CD4-positive, alpha-beta T cell treated with Interleukin-6 for 4 hours (primary cell): ENCODE results near the gene TBXAS1.
"Not testable (repeated sequence)": the region's sequence is repeated elsewhere in the genome, so short reads cannot be mapped to it uniquely, and the experiment has no call there.

Experiments
- DNase-seq: peaks from one replicate; pipeline ENCODE4 v3.0.0-alpha.2; 2020; ENCODE audit warnings: mixed read lengths

Gene TBXAS1

DNA sequence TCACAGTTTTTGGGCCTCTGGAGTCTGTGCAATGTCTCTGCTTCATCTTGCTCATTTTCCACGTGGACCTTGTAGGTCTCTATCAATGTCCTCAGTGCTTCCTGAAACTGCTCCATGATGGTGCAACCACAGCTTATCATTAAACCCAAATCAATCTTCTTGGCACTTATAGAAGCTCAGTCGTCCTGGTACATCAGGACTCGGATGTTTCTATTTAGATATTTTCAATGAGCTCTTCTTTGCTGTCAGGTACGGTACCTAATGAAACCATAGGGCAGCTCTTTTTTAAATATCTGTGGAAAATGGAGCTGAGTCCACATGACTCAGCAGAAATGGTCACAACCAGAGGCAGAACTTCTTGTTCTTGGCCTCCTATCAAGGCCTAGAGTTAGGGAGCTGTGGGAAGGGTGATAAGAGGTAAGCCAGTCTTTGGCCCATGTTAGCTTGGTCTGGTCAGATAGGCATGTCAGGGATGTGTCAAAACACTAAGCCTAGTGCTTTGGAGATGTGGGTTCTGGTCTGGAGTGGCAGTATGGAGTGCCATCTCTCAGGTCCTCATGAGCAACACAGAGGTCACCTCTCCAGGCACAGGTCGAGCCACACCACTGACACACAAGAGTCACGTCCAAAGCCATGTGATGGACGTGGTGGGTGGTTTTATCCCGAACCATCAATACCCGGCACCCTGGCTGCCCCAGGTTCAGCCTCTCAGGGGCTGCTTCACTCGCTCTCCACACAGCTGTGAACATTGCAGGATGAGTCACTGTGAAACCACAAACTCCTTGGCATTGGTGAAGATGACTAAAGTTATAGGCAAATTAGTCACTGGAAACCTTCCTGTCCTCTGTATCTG lies 87.0 kb downstream of the TBXAS1 start:
- peak; percentile 55 for DNase-seq

DNA sequence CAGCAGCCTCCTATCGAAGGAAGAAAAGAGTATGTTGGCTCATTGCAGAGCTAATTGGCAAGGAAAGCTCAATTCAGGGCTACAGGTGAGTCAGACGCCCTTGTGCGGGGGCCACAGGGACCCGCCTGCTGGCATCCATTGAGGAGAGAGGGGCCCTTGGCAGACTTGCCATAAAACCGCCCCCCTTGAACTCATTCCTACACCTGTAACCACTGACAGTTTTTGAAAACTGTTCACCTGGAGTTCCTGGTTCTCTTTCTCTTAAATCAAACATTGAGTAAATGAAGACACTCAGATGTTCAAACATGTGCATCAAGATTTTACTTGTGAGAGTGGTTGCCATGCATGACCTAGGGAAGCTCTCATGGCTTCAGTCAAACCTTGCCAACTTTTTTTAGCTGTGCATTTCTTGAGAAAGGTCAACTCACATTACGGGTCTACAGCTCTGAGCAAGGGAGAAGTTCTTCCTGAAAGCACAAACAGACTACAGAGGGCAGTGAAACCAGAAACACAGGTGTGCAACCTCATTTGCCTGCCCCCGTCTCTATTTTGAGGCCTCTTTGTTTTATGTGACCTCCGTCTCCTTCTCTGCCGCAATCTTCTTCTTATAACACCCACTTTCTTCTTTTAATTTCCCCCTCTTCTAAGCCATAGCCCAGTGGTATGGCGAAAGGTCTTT lies 87.8 kb downstream of the TBXAS1 start:
- no peak for DNase-seq

DNA sequence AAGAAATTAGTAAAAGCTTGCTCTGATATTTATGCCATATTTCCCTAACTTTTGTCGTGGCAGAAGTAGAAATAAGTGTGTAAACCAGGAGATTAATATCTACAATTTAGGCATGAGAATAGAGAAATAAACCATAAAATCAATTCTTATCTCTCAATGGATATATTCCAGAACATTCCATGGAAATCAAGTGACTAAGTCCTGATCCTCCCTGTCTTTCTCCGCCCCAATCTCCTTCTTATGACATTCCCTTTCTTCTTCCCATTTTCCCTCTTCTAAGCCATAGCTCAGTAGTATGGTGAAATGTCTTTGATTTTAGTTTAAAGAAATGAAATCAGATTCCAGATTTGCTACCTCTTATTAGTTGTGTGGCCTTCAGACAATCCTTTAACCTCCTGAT lies 88.8 kb downstream of the TBXAS1 start:
- DNase-seq: no peak

DNA sequence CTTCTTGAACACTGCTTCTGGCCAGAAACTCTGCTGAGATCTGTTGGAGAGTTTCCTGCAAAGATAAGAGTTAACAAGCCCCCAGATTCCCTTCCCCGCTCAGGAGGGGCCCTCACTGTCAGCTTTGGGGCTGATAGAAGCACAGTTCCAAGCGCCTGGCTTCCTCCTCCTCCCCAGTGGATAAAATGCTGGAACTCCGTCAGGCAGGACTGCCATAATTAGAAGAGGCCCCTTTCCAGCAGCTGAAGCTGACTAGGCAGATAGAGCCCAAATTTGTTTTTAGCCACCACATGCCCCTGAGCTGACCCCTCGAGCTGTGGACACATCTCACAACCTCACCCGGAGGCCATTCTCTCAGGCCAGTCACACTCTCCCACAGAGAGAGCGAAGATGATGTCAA lies 89.4 kb downstream of the TBXAS1 start:
- no peak for DNase-seq

DNA sequence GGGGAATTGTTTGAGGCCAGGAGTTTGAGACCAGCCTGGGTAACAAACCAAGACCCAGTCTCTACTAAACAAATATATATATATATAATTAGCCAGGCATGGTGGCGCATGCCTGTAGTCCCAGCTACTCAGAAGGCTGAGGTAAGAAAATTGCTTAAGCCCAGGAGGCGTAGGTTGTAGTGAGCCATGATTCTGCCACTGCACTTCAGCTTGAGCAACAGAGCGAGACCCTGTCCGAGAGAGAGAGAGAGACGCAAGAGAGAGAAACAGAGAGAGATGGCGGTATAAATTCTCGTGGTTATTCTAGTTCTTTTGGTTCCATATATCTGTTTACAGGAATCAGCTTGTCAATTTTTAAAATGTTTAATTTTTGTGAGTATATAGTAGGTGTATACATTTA lies 94.0 kb downstream of the TBXAS1 start:
- no peak for DNase-seq

DNA sequence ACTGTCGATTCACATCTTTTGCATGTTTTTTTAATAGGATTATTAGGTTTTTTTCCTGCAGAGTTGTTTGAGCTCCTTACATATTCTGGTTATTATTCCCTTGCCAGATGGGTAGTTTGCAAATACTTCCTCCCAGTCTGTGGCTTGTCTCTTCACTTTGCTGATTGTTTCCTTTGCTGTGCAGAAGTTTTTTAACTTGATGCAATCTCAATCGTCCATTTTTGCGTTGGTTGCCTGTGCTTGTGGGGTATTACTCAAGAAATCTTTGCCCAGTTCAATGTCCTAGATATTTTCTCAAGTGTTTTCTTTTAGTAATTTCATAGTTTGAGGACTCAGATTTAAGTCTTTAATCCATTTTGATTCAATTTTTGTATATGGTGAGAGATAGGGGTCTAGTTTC lies 95.4 kb downstream of the TBXAS1 start:
- DNase-seq: no peak

DNA sequence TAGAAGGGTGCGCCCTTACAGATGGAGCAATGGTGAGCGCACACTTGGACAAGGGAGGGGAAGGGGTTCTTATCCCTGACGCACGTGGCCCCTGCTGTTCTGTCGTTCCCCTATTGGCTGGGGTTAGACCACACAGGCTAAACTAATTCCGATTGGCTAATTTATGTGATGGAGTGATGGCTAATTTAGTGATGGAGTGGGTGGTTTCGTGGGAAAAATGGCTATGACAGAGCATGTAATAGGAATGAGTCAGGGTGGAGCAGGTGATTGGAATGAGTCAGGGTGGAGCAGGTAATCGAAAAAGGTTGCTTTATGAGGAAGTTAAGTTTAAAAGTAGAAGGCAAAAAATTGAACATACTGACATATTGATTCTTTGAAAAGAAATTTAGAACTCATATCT lies 100.2 kb downstream of the TBXAS1 start:
- DNase-seq: not testable (repeated sequence)

DNA sequence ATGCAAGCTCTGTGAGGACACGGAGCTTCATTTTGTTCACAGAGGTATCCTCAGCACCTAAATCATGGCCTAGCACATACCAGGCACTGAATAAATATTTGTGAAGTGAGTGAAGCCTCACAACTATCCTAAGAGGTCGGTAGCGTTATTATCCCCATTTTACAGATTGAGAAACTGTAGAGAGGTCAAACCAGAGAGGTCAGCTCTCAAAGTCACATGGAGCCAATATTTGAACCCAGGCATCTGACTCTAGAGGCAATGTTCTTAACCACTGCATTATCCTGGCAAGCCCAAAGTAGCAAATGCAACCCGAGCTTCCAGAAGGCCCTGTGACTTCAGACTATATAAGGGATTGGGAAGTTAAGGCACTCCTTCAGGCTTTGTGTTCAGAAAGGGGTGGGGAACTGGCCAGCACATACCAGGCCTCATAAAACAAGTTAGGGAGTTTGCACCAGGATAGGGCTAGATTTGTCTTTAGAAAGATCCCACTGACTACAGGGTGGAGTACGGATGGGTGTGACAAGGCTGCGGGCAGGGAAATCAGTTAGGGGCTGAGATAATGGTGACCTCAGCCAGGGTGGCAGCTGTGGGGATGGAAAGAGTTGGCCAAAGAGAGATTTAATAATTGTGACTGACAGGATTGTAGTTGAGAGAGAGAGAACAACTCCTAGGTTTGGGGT lies 101.4 kb downstream of the TBXAS1 start:
- DNase-seq: no peak

DNA sequence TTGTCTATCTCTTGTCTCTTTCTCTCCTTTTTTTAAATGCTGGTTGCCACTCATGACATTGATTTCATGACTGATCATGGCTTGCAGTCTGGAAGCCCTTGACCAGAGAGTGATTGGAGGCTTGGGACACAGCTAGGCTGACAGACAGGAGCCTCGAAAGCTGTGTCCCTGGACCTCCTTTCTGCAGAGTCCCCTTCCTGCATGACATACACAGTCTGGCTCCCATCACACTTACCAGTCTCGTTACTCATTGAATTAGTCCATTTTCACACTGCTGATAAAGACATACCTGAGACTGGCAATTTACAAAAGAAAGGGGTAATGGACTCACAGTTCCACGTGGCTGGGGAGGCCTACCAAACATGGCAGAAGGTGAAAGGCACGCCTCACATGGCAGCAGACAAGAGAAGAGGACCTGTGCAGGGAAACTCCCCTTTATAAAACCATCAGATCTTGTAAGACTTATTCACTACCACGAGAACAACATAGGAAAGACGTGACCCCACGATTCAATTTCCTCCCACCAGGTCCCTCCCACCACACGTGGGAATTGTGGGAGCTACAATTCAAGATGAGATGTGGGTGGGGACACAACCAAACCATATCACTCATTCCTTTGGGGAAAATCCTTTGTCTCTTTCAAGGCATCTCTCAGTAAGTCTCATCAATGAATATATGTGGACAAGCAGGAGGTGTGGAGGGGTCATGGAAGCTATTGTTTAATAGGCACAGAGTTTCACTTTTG lies 102.3 kb downstream of the TBXAS1 start:
- no peak for DNase-seq

DNA sequence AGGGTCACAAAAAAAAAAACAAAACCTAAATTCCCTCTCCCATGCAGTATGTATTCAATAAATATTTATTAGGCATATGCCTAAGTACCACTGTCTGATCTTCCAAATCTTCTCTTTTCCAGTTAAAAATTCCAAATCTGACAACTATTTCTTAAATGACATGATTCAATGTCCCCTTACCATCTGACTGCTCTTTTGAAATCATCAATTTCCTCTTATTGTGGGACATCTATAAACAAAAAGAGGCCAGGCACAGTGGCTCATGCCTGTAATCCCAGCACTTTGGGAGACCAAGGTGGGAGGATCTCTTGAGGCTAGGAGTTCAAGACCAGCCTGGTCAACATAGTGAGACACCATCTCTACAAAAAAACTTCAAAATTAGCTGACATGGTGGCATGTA lies 103.5 kb downstream of the TBXAS1 start:
- DNase-seq: no peak

DNA sequence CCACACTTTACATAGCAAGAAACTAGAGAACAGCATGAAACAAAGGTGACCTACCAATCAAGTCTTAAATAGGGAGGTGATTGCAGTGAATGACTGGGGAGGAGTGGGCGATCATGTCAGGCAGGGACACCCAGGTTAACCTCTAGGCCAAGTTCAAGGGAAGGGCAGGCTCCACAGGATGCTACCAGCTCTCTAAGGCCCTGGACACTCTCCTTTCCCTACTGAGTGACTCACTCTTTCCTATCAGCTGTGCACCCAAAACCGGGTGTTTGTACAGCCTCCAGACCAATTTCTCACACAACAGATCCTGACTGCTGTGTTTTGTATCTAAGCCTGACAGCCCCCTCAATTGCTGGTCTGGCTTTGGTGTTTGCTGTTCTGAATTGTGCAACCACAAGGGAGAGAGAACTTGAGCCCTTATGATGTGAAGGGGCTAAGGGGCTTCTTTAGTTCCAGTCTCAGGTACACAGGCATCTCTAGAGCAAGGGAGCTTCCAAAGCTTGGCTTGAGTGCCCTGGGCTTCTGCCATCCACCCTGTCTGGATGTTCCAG lies 107.8 kb downstream of the TBXAS1 start:
- no peak for DNase-seq

DNA sequence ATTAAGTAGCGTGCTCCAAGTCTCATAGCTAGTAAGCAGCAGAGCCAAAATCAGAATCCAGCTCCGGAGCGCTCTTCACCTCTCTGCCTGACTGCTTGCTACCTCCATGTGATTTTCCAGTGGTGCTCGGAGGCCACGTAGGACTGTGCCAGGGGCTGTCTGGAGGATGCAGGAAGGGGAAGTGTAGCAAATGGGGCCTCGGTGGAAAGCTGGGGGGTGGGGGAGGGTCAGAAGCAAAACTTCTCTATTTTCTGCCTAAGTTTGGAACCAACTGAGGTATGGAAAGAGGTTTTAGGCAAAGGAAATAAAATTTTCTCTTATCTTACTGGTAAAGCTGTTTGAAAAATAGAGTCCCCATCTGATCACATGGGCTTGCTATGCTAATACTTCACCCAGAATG lies 108.7 kb downstream of the TBXAS1 start:
- DNase-seq: no peak

DNA sequence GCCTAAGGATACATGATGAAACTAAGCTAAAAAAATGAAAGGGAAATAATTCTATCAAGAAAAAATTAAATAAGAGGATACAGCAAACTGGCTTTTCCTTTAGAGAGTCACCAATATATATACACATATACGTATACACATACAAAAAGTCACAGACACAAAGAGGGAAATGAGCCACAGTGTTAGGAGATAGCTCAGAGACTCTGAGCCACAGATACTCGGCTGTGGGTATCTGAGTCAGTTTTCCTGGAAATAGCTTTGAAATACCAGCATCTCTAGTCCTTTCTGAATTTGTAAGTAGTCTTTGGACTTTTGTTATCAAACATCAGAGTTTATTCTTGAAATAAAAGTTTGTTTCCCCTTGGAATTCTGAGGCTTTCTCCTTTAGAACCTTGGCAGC lies 111.8 kb downstream of the TBXAS1 start:
- no peak for DNase-seq

DNA sequence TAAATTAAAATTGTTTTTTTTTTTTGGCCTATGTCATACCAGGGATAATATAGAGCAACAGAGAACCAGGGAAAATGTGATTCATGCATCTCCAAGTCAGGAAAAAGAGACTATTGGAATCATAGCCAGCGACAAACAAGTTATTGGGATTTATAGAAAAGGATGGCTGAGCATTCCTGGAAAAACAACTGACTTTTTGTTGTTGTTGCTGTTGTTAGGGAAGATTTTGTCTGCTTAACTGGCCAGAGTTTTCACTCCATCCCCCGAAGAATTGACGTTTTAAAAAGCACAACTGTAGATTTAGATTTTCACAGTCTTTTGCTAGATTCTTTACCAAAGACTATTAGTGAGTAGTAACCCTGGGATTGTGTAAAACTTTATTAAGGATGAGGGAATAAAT lies 112.4 kb downstream of the TBXAS1 start:
- no peak for DNase-seq

DNA sequence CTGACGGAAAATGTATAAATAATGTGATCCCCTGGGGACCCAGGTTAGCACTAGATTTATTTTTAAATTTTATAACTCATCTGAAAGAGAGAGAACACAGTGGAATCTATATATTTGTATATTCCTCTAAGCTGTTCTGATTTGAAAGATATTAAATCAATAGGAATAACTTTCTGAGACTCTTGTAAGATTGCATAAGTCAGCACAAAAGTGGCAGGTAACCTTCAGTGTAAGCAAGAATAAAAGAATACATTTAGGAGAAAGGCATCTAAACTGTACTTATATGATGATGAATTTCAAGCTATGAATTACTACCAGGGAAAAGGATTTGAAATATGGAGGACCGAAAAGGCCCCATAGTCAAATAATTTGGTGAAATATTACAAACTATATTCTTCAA lies 112.8 kb downstream of the TBXAS1 start:
- DNase-seq: no peak

DNA sequence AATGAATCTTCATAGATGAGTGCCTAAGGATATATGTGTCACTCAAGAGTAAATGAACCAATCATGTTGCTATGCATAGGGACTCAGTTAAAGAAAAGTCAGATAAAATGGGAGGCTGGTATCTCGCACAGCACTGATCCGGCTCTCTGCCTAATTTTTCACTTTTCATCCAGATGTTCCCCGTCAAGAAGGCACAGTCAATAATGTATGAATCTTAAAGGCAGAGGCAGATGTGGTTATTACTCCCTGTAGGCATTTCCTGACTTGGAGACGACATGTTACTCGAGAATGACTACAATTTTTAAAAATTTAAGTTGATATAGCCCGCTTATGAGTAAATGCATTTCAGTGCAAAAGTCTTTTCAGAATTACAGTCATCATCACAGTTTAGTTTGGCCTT lies 113.6 kb downstream of the TBXAS1 start:
- DNase-seq: no peak

DNA sequence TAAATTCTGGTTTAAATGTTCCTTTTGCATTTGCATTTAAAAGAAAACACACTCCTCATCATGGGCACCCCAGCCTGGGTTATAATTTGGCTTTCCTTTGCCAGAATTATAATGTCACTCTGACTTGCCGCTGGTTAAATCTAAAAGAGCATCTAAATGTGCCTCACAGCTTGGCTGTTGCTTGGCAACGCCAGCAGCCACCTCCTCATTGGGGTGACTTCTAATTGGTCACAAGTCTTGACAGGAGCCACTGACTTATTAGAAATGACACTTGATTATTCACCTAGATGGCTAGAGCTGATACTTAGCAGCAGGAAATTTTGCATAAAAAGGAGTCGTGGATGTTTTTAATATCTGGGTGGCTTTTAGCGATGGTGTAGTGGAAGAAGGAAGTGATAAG lies 114.3 kb downstream of the TBXAS1 start:
- no peak for DNase-seq

DNA sequence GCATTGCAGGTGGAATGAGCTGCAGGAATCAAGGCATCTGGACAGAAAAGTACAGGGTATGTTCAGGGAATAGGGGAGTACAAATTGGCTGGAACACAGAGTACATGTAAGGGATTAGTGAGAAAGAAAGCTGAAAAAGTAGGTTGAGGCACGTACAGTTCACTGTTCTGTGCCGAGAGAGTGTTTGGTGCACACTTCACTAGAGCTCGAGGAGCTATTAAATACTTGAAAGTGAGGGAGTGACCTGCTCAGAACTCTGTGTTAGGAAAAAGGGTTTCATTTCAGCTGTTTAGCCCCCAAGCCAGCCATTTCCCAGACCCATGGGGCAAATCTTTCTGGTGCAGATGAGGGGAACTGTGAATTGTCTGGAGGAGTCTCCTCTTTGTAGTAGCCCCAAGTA lies 115.2 kb downstream of the TBXAS1 start:
- DNase-seq: no peak

DNA sequence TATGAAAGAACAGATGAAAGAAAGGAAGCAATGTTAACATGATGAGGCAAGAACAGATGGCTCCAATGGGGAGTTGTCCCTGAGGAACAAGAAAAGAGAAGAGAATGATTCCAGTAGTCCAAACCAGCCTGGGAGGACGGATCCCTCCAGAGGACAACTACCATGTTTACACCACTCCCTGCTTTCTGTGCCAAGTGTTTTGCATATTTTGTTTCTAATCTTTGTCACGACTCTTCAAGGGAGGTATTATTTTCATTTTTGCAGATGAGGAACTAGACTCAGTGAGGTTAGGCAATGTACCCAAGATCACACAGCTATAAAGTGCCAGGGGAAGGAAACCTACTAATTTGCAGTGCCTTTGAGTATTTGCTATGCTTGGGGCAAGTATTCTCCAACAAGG lies 117.5 kb downstream of the TBXAS1 start:
- no peak for DNase-seq

DNA sequence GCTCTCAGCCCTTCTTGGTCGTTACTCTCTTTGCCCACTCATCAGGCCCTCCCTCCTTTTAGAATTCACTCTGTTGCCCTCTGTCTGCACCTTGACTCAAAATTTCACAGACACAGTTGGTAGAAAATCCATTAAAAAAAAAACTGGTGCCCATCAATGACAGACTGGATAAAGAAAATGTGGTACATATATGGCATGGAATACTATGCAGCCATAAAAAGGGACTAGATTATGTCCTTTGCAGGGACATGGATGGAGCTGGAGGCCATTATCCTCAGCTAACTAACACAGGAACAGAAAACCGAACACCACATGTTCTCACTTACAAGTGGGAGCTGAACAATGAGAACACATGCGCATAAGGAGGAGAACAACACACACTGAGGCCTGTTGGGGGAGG lies 118.0 kb downstream of the TBXAS1 start:
- DNase-seq: no peak

DNA sequence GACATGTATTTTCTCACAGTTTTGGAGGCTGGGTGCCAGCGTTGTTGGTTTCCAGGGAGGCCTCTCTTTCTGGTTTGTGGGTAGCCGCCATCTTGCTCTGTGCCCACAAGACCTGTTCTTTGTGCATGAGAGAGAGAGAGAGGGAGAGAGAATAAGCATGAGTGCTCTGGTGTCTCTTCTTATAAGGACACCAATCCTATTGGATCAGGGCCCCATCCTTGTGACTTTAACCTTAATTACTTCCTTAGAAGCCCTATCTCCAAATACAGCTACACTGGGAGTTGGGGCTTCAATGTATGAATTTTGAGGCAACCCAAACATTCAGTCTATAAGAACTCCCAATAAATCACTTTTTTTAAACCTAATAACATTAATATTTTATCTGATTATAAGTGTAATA lies 119.1 kb downstream of the TBXAS1 start:
- no peak for DNase-seq

DNA sequence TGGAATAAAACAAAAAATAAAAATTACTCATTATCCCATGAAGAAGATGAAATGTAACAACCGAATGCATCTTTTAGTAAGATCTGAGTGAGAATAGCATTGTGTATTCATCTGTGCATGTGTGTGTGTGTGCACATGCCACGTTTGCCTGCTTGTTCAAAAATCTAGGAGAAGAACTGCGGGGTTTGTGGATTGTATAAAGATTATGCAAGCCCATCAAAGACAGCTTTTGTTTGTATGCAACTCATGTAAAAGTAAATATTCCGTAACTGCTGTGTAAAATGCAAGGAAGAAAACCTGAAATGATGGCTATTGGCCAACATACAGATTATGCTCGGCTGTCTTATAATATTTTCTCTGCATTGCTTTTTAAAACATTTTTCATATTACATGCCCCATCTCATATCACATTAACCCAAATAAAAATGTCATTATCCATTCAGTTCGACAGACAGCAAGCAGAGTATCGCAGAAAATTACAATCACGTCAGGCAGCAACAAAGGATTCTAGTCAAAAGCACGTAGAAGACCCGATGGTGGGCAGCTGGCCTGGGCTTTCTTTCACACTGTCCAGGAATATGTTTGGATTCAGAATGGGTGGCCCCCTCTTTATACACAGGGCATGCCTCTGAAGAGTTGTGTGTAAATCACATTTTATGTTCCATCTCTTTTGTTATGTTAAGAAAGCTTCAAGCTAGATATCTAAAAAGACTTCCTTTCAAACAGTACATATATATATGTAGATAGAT lies 119.7 kb downstream of the TBXAS1 start:
- no peak for DNase-seq
